NCI-H2196 treated with DMSO at 0.1 percent for 48 hours (cell line): ENCODE results near the gene NEK2.
"Not testable (repeated sequence)": the region's sequence is repeated elsewhere in the genome, so short reads cannot be mapped to it uniquely, and the experiment has no call there.

Experiments
- DNase-seq: peaks from one replicate; lab custom pipeline; 2025; ENCODE audit not compliant: unreplicated experiment; lab: John Stamatoyannopoulos, UW

The NEK2 gene

GRCh38 chr1:211675230-211676105, at the start of gene NEK2:
Gene NEK2 (minus strand): TSS chr1:211675621. CDS start chr1:211675479, 142 bp downstream.
- DNase-seq: peak; percentile 97

GRCh38 chr1:211724687-211725196, 49.3 kb upstream of the NEK2 start:
- no peak for DNase-seq

DNA sequence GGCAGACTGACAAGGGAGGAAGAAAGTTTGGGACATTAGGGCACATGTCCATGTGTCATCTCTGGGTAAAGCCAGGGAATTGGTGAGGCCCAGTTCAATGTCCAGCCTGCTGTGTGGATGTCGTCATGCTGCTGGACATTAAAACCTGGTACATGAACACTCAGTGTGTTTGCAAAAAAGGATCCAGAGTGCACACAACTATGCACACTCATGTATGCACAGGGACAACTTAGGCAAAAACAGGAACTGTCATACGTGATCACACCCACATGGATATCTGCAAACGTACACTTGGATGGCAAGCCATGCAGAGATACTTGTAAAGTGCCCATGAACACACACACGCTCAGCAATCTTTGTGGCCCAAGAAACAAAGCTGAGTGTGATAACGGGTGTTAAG, 47.9 kb upstream of the NEK2 start:
- DNase-seq: no peak

- no peak for DNase-seq
Observed at GRCh38 chr1:211722277-211723175, 47.1 kb upstream of the NEK2 start.

DNA sequence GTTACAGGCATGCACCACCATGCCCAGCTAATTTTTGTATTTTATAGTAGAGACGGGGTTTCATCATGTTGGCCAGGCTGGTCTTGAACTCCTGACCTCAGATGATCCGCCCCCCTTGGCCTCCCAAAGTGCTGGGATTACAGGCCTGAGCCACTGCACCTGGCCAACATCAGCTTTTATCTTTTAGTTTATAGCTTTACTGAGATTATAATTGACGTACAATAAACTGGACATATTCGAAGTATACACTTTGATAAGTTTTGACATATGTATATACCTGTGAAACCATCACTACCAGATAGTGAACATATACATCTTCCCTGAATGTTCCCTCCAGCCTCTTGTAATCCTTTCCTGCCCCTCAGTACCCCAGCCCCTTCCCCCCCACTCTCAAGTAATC, 41.1 kb upstream of the NEK2 start:
- not testable (repeated sequence) for DNase-seq

- no peak for DNase-seq
Observed at GRCh38 chr1:211715971-211716370, 40.5 kb upstream of the NEK2 start.

DNA sequence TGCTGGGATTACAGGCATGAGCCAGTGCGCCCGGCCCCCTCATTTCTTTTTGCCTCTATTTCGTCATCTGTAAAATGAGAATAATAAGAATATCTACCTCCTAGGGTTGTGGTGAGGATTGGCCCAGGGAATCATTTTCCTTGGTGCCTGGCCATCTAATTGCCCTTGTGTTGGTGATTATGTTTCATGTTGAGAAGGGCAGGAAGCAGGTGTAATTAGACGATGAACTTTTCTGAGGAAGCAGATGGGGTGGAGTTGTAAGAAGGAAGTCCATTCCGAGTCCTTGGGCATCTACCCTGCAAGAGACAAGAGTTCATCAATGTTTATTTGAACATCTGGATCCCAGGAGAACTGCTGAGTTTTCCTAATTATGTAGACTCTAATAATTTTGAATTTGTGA, 38.7 kb upstream of the NEK2 start:
- peak; percentile 11 for DNase-seq

GRCh38 chr1:211713231-211713630, 37.8 kb upstream of the NEK2 start:
- no peak for DNase-seq

GRCh38 chr1:211711315-211711705, 35.9 kb upstream of the NEK2 start:
- DNase-seq: peak; percentile 49

GRCh38 chr1:211710566-211711314, 35.3 kb upstream of the NEK2 start:
- DNase-seq: no peak

GRCh38 chr1:211708926-211709325, 33.5 kb upstream of the NEK2 start:
- DNase-seq: no peak

GRCh38 chr1:211708006-211708405, 32.6 kb upstream of the NEK2 start:
- no peak for DNase-seq

DNA sequence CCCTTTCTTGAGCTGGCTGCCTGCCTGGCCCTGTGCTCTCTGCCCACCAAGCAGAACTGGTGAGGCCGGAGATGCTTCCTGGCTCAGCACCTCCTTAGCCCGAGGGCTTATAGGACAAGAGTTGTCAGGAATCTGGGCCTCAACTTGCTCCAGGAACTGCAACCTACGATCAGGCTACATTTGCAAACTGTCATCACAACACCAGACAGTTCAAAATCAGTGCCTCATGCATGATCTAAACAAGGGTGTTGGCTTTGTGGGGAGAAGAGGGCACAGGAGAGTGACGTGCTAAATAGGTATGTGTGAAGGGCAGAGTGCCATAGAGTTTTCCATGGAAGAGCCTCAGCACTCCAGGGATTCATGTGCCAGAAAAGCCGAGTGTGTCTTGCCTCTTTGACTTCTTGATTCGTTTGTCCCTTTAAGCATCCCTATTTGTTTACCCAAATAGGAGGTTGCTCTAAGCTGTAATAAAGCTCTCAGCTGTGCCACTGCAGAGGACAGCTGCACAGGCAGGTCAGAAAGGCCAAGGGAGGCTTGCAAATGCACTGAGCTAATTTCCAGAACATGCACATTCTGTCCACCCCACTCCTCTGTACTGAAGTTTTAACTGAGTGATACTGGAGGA, 30.2 kb upstream of the NEK2 start:
- DNase-seq: no peak

- DNase-seq: no peak
Observed at GRCh38 chr1:211704543-211704942, 29.1 kb upstream of the NEK2 start.

GRCh38 chr1:211703812-211704537, 28.6 kb upstream of the NEK2 start:
- peak; percentile 91 for DNase-seq

- DNase-seq: no peak
Observed at GRCh38 chr1:211701733-211702132, 26.3 kb upstream of the NEK2 start.

- DNase-seq: no peak
Observed at GRCh38 chr1:211699059-211699458, 23.6 kb upstream of the NEK2 start.

GRCh38 chr1:211698161-211699026, 23.0 kb upstream of the NEK2 start:
- peak; percentile 39 for DNase-seq

DNA sequence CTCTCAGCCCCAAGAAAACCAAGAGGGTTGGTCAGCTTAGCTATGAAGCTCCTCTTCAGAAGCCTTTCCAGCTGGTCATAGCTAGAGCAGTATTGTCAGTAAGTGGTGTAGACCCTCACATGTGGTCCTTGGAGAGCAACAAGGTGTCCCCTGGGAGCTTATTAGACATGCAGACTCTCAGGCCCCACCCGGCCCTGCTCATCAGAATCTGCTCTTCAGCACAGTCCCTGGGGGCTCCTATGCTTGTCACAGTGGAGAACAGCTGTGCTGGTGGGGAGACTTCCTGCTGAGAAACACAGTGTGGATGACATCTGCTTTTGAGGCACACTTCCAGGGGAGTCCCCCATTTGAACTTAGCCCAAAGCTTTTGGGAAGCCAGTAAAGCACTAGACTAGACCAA, 21.9 kb upstream of the NEK2 start:
- DNase-seq: no peak
